Bronchial epithelial cell (primary cell): Measurements from ENCODE around the gene TMUB1. TPM values are rescaled to one million over a fixed set of nuclear protein-coding genes. Genes with fewer than 3 reads are reported as not detected.
"Not testable (repeated sequence)": the region's sequence is repeated elsewhere in the genome, so short reads cannot be mapped to it uniquely, and the experiment has no call there.

ENCODE experiments used
- DNase-seq: peaks from one replicate; pipeline ENCODE4 v3.0.0-alpha.2; 2010; ENCODE audit warnings: low read depth
- FAIRE-seq: peaks from 2 replicates; lab custom pipeline; 2011; peaks lifted over from hg19 to GRCh38; lab: Jason Lieb, UNC
- H3K27me3 ChIP-seq: 2 replicates; pipeline ENCODE4 v1.5.1; 2011; ENCODE audit warnings: low read length; ENCODE audit not compliant: control insufficient read depth, insufficient read depth
- H3K36me3 ChIP-seq: 2 replicates; pipeline ENCODE4 v1.5.1; 2011; ENCODE audit warnings: low read length; ENCODE audit not compliant: control insufficient read depth, insufficient read depth
- H3K4me3 ChIP-seq: 2 replicates; pipeline ENCODE4 v1.5.1; 2011; ENCODE audit warnings: mild to moderate bottlenecking, low read depth, low read length, control low read depth
- total RNA-seq: library from RNA; depleted of rRNA; stranded (reverse); fragments of >200 nt; gene quantifications from 2 replicates; pipeline ENCODE4 v1.2.1, GENCODE V29; 2014
- TF ChIP-seq, protein P1 (sequence below): IDR thresholded peaks from 2 replicates; pipeline ENCODE4 v1.5.1; 2011; ENCODE audit warnings: mild to moderate bottlenecking, moderate library complexity, low read length, control low read depth, inconsistent platforms; ENCODE audit not compliant: insufficient read depth, severe bottlenecking

Gene TMUB1
- total RNA-seq, 1 donor from 2014 or later, result 9.0 TPM

DNA sequence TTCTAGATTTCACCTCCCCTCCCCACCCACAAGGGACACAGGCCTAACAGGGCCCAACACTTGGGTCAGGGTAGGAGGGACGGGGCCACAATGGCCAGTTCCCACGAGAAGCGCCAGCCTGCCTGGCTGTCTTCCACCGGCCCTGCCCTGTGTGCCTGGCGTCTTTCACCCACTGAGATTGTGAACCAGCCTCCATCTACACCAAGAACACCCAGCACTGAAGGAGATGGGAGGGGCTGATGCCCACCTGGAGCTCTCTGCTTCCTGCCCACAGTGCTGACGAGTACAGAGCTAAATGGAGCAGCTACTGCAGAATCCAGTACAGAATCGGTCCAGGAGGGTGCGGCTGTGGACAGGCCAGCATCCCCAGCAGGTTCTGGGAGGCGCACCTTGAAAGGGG, 37.3 kb downstream of the TMUB1 start:
- DNase-seq (no peak), FAIRE-seq (no peak)
- H3K4me3 ChIP-seq, result no peak overlapping the region
- TF ChIP-seq, protein P1, sequence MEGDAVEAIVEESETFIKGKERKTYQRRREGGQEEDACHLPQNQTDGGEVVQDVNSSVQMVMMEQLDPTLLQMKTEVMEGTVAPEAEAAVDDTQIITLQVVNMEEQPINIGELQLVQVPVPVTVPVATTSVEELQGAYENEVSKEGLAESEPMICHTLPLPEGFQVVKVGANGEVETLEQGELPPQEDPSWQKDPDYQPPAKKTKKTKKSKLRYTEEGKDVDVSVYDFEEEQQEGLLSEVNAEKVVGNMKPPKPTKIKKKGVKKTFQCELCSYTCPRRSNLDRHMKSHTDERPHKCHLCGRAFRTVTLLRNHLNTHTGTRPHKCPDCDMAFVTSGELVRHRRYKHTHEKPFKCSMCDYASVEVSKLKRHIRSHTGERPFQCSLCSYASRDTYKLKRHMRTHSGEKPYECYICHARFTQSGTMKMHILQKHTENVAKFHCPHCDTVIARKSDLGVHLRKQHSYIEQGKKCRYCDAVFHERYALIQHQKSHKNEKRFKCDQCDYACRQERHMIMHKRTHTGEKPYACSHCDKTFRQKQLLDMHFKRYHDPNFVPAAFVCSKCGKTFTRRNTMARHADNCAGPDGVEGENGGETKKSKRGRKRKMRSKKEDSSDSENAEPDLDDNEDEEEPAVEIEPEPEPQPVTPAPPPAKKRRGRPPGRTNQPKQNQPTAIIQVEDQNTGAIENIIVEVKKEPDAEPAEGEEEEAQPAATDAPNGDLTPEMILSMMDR, result no peak
- H3K36me3 ChIP-seq, result peaks cover 7% of the 10 kb centered on the region
- peaks cover 6% of the 10 kb centered on the region for H3K27me3 ChIP-seq

GRCh38 chr7:151045262-151045661, 38.0 kb downstream of the TMUB1 start:
- Histone ChIP-seq H3K4me3 (no peak overlapping the region), H3K36me3 (peaks cover 7% of the 10 kb centered on the region), H3K27me3 (peaks cover 3% of the 10 kb centered on the region)
- FAIRE-seq, result no peak
- TF ChIP-seq, protein P1, result no peak
- no peak for DNase-seq

- TF ChIP-seq, protein P1, result no peak
- DNase-seq (no peak), FAIRE-seq (no peak)
- H3K27me3 ChIP-seq, result no peaks in the 10 kb centered on the region
- H3K4me3 ChIP-seq, result no peak overlapping the region
- H3K36me3 ChIP-seq, result peaks cover 7% of the 10 kb centered on the region
Measured at GRCh38 chr7:151043959-151044358, 39.3 kb downstream of the TMUB1 start.

GRCh38 chr7:151043449-151043848, 39.8 kb downstream of the TMUB1 start:
- not testable (repeated sequence) for H3K4me3 ChIP-seq, H3K27me3 ChIP-seq, FAIRE-seq, H3K36me3 ChIP-seq, DNase-seq

- Histone ChIP-seq H3K27me3 (no peaks in the 10 kb centered on the region), H3K36me3 (peaks cover 13% of the 10 kb centered on the region), H3K4me3 (no peak overlapping the region)
- DNase-seq (no peak), FAIRE-seq (no peak)
- TF ChIP-seq, protein P1, result no peak
Measured at GRCh38 chr7:151040616-151041375, 42.5 kb downstream of the TMUB1 start.

- Histone ChIP-seq H3K4me3 (no peak overlapping the region), H3K36me3 (peaks cover 17% of the 10 kb centered on the region), H3K27me3 (no peaks in the 10 kb centered on the region)
- DNase-seq (no peak), FAIRE-seq (no peak)
- TF ChIP-seq, protein P1, result no peak
Measured at GRCh38 chr7:151039850-151040548, 43.3 kb downstream of the TMUB1 start.
